Spinal cord (tissue), 10 donors: ENCODE results near the gene HDAC4. TPM values are rescaled to one million over a fixed set of nuclear protein-coding genes. Genes with fewer than 3 reads are reported as not detected.
A peak's percentile ranks its signal among the peaks of the same experiment; 100 is the strongest.

ENCODE experiments used
- DNase-seq, 6 donors: peaks; one replicate each; pipeline versions ENCODE4 v3.0.0 to v3.0.0-alpha.2; 2013 to 2015; ENCODE audit warnings: low spot score in 6 of 6, low read depth in 4 of 6
- H3K27ac ChIP-seq: one replicate; pipeline ENCODE4 v1.5.1; 2013; ENCODE audit warnings: low read depth, low read length, control low read depth
- H3K27me3 ChIP-seq: one replicate; pipeline ENCODE4 v1.6.1; 2013; ENCODE audit warnings: low read length; ENCODE audit not compliant: control insufficient read depth, insufficient read depth
- H3K36me3 ChIP-seq: one replicate; pipeline ENCODE4 v1.6.1; 2013; ENCODE audit warnings: low read length; ENCODE audit not compliant: control insufficient read depth, insufficient read depth
- H3K4me1 ChIP-seq: one replicate; pipeline ENCODE4 v1.6.1; 2013; ENCODE audit warnings: low read length; ENCODE audit not compliant: control insufficient read depth, insufficient read depth
- H3K4me3 ChIP-seq: one replicate; pipeline ENCODE4 v1.5.1; 2013; ENCODE audit warnings: low read depth, low read length, control low read depth
- H3K9me3 ChIP-seq: one replicate; pipeline ENCODE4 v1.6.1; 2013; ENCODE audit warnings: low read length; ENCODE audit not compliant: control insufficient read depth, insufficient read depth
- WGBS: methylation state at CpG from one replicate; pipeline ENCODE4 v1.1.5; 2013; ENCODE audit warnings: missing lambda C conversion rate; ENCODE audit not compliant: insufficient coverage; 5-methylcytosine and 5-hydroxymethylcytosine counted together
- polyA plus RNA-seq, 2 donors: library from polyadenylated mRNA; unstranded; fragments of 120-200 nt; gene quantifications; one replicate each; pipeline ENCODE4 v1.2.1, GENCODE V29; 2013; ENCODE audit not compliant: insufficient read length in 2 of 2
- total RNA-seq, 2 donors: library from RNA; depleted of rRNA in 1 of 2; stranded (reverse); fragments of 120-200 nt in 1 of 2; fragments of >200 nt in 1 of 2; gene quantifications; one replicate each; pipeline versions ENCODE4 v1.2.3 to v1.2.4, GENCODE V29; 2013 to 2014
- donor health status: healthy.

Gene HDAC4
- total and polyA plus RNA-seq, 4 donors = 20.7 to 35.3 (median 25.4) TPM

GRCh38 chr2:239214725-239215124 is 186.1 kb downstream of the HDAC4 start:
- H3K27ac ChIP-seq = no peak overlapping the region

GRCh38 chr2:239213643-239214101 is 187.1 kb downstream of the HDAC4 start:
- H3K27ac ChIP-seq = peak overlapping the region; percentile 88

More at GRCh38 chr2:239214725-239215124, 186.1 kb downstream of the HDAC4 start:
- H3K36me3 ChIP-seq = no peaks in the 10 kb centered on the region
- DNase-seq = no peak
- WGBS = 91% methylated on average over 9 of the region's 9 CpGs
- H3K27me3 ChIP-seq = no peaks in the 10 kb centered on the region
- peaks cover 50% of the 10 kb centered on the region for H3K4me1 ChIP-seq
- no peaks in the 10 kb centered on the region for H3K9me3 ChIP-seq
- no peak overlapping the region for H3K4me3 ChIP-seq

DNA sequence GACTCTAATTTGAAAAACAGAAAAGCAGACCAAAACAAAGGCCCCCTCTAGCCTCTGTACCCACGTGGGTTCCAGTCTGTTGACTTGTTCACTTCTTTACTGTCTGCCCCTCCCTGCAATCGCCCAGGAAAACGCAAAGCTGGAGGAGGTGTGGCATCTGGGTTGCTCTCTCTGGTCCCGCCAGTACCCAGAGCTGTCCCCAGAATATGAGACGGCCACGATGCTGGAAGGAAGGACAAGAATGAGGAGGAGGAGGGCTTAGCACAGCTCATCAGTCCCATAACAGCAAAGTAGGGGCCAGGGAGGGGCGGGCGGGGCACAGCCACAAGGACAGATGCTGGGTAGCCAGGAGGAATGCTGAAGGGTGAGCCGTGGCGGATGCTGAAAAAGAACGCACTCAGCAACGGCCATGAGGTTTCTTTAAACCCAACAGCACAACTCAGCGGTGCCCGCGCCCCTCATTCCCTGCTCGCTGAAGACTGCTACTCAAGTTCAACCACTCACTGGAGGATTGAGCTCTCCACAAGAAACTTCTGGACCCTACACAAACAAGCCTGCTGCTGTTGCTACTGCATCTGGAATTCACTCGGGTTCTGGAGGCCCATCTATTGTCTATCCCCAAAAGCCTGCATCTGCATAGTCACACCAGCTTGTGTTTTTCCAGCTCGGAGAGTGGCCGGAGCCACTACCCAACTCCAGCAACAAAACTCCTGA is 187.7 kb downstream of the HDAC4 start:
- Histone ChIP-seq H3K36me3 (no peaks in the 10 kb centered on the region), H3K27ac (peak overlapping the region; percentile 88), H3K4me1 (peaks cover 54% of the 10 kb centered on the region), H3K27me3 (no peaks in the 10 kb centered on the region), H3K4me3 (no peak overlapping the region), H3K9me3 (no peaks in the 10 kb centered on the region)
- DNase-seq = no peak
- WGBS = 60% methylated on average over 17 of the region's 19 CpGs

More at GRCh38 chr2:239213643-239214101, 187.1 kb downstream of the HDAC4 start:
- DNase-seq = no peak
- H3K4me1 ChIP-seq = peaks cover 54% of the 10 kb centered on the region
- H3K9me3 ChIP-seq = no peaks in the 10 kb centered on the region
- H3K36me3 ChIP-seq = no peaks in the 10 kb centered on the region
- no peak overlapping the region for H3K4me3 ChIP-seq
- 82% methylated on average over 7 of the region's 7 CpGs for WGBS
- no peaks in the 10 kb centered on the region for H3K27me3 ChIP-seq

DNA sequence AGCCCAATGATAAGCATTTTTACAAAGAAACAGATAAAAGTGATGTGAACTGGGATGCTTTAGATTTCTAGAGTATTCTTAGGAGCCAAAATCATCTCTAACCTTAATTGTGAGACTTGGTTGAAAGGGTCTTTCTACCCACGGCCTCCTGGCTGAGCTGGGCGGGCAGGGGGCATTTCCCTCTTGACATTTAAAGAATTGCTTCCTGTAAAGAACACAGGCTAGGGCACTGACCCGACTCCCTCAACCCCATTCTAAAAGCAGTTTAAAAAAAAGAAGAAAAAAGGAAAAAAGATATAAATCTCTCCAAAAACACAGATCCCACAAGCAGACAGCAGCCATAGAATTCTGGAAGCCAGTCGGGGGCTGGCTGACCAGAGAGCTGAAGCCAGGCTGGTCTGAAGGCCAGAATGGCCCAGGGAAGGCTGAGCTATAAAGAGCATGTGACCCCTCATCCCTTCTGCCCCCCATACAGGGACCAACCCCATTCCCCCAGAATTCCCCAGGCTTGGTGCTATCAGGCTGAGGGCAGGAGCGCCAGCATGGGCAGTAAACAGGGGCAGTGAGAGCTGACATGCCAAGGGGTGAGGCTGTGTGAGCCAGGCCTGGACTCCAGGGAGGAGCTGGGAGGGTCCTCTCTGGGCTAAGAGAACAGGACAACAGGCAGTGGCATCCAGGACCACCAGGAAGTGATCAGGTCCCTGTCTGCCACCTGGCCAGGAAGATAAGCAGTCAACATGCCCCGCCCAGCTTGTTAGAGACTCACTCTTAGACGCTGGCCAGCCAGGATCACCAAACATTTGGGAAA is 188.5 kb downstream of the HDAC4 start:
- Histone ChIP-seq H3K9me3 (no peaks in the 10 kb centered on the region), H3K4me1 (peaks cover 54% of the 10 kb centered on the region), H3K36me3 (no peaks in the 10 kb centered on the region), H3K27me3 (no peaks in the 10 kb centered on the region), H3K4me3 (no peak overlapping the region), H3K27ac (peak overlapping the region; percentile 88)
- WGBS = 61% methylated on average over 4 of the region's 7 CpGs
- DNase-seq = no peak

- peak overlapping the region; percentile 88 for H3K27ac ChIP-seq
- no peaks in the 10 kb centered on the region for H3K9me3 ChIP-seq
- 44% methylated on average over 3 of the region's 13 CpGs for WGBS
- peak in 1 of 6 donors; percentile 61 for DNase-seq
- no peaks in the 10 kb centered on the region for H3K27me3 ChIP-seq
- H3K4me1 ChIP-seq = peaks cover 48% of the 10 kb centered on the region
- H3K36me3 ChIP-seq = no peaks in the 10 kb centered on the region
- no peak overlapping the region for H3K4me3 ChIP-seq
Measured at GRCh38 chr2:239211396-239212094, 189.3 kb downstream of the HDAC4 start.

DNA sequence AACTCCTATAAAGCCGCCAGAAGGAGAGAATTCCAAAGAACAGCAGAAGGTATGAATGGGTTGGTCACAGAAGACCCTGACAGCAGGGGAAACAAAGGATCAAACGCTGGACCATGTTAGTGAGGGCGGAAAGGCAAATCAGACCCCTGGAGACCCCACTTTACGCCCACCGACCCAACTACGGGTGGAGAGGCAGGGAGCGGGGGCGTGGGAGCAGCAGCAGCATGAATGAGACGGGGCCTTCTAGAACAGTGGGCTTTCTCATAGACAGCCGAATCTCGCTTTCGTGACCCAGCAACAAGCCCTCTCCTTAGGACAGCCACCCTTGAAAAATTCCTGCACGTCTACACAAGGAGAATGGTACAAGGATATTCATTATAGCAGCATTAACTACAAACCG is 191.0 kb downstream of the HDAC4 start:
- peak overlapping the region; percentile 88 for H3K27ac ChIP-seq
- H3K36me3 ChIP-seq = peaks cover 2% of the 10 kb centered on the region
- 79% methylated on average over 6 of the region's 14 CpGs for WGBS
- no peak for DNase-seq
- H3K4me3 ChIP-seq = no peak overlapping the region
- peaks cover 47% of the 10 kb centered on the region for H3K4me1 ChIP-seq
- no peaks in the 10 kb centered on the region for H3K9me3 ChIP-seq
- H3K27me3 ChIP-seq = no peaks in the 10 kb centered on the region

- Histone ChIP-seq H3K9me3 (no peaks in the 10 kb centered on the region), H3K4me1 (peaks cover 50% of the 10 kb centered on the region), H3K27me3 (no peaks in the 10 kb centered on the region), H3K4me3 (no peak overlapping the region), H3K36me3 (peaks cover 3% of the 10 kb centered on the region), H3K27ac (no peak overlapping the region)
- WGBS = 88% methylated on average over 6 of the region's 11 CpGs
- no peak for DNase-seq
Measured at GRCh38 chr2:239208465-239209180, 192.2 kb downstream of the HDAC4 start.

DNA sequence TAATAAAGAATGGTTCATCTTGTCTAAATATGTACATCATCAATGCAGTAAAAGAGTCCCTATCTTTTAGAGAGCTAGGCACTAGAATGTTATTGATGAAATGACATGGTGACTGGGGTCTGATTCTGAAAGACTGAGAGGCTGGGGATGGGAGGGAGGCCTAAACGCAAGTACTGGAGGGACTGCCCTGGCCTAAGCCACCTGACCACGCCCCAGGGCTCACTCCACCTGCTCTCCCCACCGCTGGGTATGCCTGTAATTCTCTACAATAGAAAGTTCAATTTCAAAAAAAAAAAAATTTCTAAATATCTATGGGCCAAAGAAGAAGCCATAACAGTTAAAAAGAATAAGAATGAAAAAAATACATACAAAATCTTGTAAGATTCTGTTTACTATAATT is 194.0 kb downstream of the HDAC4 start:
- H3K36me3 ChIP-seq = peaks cover 5% of the 10 kb centered on the region
- no peak for DNase-seq
- H3K4me1 ChIP-seq = peaks cover 49% of the 10 kb centered on the region
- no CpG with 5 or more reads among the region's 3 CpGs for WGBS
- no peak overlapping the region for H3K27ac ChIP-seq
- H3K4me3 ChIP-seq = no peak overlapping the region
- H3K9me3 ChIP-seq = no peaks in the 10 kb centered on the region
- H3K27me3 ChIP-seq = no peaks in the 10 kb centered on the region

GRCh38 chr2:239206042-239206441 is 194.8 kb downstream of the HDAC4 start:
- Histone ChIP-seq H3K27me3 (no peaks in the 10 kb centered on the region), H3K9me3 (no peaks in the 10 kb centered on the region), H3K4me1 (peaks cover 51% of the 10 kb centered on the region), H3K4me3 (no peak overlapping the region), H3K36me3 (peaks cover 8% of the 10 kb centered on the region), H3K27ac (no peak overlapping the region)
- 94% methylated on average over 3 of the region's 5 CpGs for WGBS
- DNase-seq = no peak
